GM18520 (cell line): Measurements from ENCODE around the gene REG1A.

Experiments
- ATAC-seq: cut with Tn5 transposase; IDR thresholded peaks from one replicate; pipeline ENCODE4 v1.9.1; 2021; ENCODE audit not compliant: unreplicated experiment

Gene REG1A

GRCh38 chr2:79124907-79125720 lies 4.8 kb downstream of the REG1A start:
- no peak for ATAC-seq

GRCh38 chr2:79125721-79125985 lies 5.4 kb downstream of the REG1A start:
- no peak for ATAC-seq

DNA sequence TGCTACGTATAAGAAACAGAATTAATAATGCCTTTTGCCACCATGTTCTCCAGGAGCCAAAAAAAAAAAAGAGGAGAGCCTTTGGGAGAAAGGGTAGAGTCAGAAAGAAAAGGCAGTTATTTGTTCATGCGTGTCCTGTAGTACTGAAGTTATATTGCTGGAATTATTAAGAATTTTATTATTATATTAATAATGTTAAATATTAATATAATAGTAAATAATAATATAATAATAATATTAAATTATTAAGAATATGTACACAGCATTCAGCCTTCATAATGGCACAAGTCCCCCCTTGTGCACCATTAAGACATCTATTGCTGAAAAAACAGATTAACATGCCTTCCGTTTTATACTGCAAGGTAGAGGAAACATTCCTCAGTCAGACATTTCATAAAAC lies 8.1 kb downstream of the REG1A start:
- ATAC-seq, result no peak

GRCh38 chr2:79129260-79129659 lies 9.0 kb downstream of the REG1A start:
- no peak for ATAC-seq

DNA sequence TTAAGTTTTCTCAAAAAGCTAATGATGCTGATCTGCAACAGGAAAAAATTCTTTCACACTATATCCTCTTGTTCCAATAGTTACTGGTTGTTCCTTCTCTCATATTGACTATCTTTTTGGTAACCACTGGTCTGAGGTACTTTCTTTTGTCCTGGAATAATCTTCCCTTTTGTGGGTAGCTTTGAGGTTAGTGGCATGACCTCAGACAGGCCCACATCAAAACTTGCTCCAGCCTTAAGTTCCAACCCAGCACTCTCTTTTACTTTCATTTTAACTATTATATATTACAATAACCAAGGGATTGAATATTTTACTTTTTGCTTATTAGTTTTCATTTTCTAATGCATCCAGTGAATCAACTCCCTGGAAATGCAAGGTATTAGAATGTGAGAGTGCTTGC lies 9.5 kb downstream of the REG1A start:
- ATAC-seq, result no peak

- ATAC-seq, result no peak
These were observed 11.4 kb downstream of the REG1A start for GRCh38 chr2:79131687-79132086.

DNA sequence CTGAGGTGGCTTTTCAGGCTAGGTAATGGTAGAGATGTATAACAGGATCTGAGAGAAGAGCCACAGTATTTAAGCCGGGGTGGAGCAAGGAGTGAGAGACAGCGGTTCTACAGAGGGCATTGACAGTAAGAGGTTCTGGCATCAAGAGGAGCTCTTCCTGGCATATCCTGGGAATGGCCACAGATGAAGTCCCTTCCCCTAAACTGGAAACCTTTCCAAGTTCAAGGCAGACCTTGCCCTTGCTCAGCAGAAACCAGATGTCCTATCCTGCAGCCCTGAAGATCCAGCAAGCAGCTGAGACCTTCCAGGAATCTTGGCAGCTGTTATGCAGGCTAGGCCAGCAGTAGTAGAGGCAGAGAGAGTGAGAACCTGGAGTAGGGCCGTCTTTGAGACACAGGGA lies 18.1 kb downstream of the REG1A start:
- no peak for ATAC-seq

GRCh38 chr2:79139423-79139822 lies 19.1 kb downstream of the REG1A start:
- ATAC-seq, result no peak

DNA sequence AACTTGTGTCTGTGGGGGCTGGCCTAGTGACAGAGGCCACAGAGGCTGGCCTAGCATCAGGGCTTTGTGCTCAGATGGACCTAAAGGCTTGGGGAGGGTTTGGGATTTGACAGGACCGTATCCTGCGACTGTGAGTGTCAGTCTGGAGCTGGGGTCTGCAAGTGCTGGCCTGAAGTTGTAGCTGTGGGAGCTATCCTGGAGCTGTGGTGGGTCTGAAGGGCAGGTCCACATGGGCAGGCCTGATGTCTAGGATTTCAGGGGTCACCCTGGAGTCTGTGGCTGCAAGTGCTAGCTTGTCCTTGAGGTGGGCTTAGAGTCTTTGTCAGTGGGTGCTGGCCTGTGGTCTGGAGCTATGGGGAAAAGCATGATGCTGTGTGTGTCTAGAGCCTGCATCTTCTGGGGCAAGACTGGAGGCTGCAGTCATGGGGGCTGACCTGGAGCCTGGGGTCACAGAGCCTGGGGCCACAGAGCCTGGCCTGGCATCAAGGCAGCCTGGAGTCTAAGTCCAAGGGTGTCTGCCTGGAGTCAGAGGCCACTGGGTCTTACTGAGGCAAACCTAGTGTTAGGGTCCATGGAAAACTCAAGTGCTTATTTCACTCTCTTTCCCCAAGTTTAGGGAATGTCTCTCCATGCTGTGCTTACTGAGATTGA lies 35.7 kb downstream of the REG1A start:
- ATAC-seq, result no peak

GRCh38 chr2:79159030-79159429 lies 38.7 kb downstream of the REG1A start:
- ATAC-seq, result no peak

DNA sequence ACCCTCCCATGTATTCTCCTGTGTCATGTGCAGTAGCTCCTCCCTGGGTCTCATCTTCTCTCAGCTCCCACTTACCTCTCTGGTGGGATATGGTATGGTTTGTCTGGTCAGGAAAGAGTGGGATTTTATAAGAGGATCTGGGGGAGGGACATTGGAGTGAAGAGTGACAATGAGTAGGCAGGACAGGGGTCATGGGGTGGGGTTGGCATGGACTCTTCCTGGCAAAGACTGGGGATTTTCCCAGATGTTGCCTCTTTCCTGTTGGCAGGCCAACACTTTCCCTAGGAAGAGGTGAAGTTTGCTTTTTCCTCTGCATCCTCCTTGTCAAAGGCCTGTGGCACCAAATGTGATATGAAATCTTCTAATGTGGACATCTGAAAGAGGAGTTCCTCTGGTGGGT lies 39.4 kb downstream of the REG1A start, which contains the start of gene REG3A:
Gene REG3A, minus strand, starts transcription at position 101 of the 400 bp plus-strand sequence. CDS start 348 bp downstream, outside the sequence.
- ATAC-seq, result no peak

DNA sequence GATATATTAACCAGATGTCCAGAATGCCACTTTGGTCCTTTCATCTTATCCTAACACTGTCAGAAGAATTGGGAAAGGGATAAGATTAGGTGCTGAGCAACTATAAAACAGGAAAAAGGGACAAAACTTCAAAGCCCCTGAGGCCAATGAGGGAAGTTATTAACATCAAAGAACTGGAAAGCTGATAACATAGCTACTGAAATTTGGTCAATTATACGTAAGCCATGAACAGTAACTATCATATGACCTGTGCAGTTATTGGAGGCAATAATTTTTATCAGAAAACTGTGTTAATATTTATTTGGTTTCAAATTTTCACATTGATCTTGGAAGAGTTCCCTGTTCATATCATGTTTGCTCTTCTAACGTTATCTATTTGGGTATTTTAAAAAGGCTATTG lies 41.8 kb downstream of the REG1A start:
- ATAC-seq, result no peak

DNA sequence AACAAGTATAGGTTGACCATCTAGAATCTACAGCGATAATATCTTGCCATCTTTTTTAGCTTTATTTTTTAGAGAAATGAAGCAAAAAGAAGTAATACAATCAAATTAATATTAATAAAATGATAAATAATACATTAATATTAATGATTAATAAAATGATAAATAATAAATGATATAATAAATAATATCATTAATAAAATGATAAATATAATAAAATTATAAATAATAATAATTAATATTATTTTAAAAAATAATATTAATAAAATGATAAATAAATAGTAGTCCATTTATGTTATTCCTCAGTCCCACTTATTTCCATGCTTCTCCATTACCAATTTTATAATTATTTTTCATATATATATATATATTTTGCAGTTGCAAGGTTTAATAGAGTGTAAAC lies 42.5 kb downstream of the REG1A start:
- no peak for ATAC-seq

GRCh38 chr2:79171348-79171958 lies 51.2 kb downstream of the REG1A start:
- no peak for ATAC-seq
